ENCODE measurements around the gene CRIM1. TPM values are rescaled to one million over a fixed set of nuclear protein-coding genes. Genes with fewer than 3 reads are reported as not detected.

The CRIM1 gene
- total RNA-seq, 4 donors from 2014 or later = 73.7 to 134 (median 80.7) TPM

DNA sequence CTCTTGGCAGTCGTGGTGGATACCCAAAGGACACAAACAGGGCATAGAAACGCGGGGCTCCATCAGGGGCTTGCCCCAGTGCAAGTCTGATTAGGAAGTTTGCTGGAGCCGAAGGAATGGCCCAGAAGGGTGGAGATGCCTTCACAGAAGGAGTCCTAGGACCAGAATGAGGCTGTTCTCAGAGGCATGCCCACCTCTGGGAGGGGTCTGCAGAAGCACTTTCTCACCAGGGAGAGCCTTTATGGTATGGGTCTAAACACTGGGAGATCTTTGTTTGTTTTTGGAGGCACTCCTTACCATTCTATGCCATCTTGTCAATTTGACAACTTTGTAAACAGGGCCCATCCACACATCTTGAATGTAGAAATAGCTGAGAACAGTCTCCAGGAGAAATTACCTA is 75.0 kb downstream of the CRIM1 start:
- no peak overlapping the region for H3K4me3 ChIP-seq
- H3K27ac ChIP-seq = peak overlapping the region; percentile 1 to 40 (median 19)
- H3K36me3 ChIP-seq = no peaks in the 10 kb centered on the region
- intact Hi-C loops (cut with DNase I; ENCODE audit: low total_unique reads) = no loop called here
- in situ Hi-C loops (cut with MboI; ENCODE audit: low pct_ligation_motif_present in 1 of 4, low pct_unique_long_range_greater_than_20kb in 1 of 4, low sequenced_read_pairs in 3 of 4) = no loop called here
- H3K4me1 ChIP-seq = peaks cover 0 to 21% (median 17%) of the 10 kb centered on the region in 4 donors
- WGBS, 2 donors (ENCODE audit: low coverage in 1 of 2) = 64% methylated on average over 4 of the region's 4 CpGs; no CpG with 5 or more reads in 1 of the 2 donors
- no peaks in the 10 kb centered on the region for H3K9me3 ChIP-seq
- DNase-seq = no peak
- H3K27me3 ChIP-seq = no peaks in the 10 kb centered on the region
- TF ChIP-seq POLR2A (IDR thresholded peaks at IDR 0.05) (no peak), POLR2AphosphoS5 (IDR thresholded peaks at IDR 0.05) (no peak), EP300 (IDR thresholded peaks at IDR 0.05; ENCODE audit: low read depth) (no peak)
- TF ChIP-seq, protein P1, sequence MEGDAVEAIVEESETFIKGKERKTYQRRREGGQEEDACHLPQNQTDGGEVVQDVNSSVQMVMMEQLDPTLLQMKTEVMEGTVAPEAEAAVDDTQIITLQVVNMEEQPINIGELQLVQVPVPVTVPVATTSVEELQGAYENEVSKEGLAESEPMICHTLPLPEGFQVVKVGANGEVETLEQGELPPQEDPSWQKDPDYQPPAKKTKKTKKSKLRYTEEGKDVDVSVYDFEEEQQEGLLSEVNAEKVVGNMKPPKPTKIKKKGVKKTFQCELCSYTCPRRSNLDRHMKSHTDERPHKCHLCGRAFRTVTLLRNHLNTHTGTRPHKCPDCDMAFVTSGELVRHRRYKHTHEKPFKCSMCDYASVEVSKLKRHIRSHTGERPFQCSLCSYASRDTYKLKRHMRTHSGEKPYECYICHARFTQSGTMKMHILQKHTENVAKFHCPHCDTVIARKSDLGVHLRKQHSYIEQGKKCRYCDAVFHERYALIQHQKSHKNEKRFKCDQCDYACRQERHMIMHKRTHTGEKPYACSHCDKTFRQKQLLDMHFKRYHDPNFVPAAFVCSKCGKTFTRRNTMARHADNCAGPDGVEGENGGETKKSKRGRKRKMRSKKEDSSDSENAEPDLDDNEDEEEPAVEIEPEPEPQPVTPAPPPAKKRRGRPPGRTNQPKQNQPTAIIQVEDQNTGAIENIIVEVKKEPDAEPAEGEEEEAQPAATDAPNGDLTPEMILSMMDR (IDR thresholded peaks at IDR 0.05) = no peak

DNA sequence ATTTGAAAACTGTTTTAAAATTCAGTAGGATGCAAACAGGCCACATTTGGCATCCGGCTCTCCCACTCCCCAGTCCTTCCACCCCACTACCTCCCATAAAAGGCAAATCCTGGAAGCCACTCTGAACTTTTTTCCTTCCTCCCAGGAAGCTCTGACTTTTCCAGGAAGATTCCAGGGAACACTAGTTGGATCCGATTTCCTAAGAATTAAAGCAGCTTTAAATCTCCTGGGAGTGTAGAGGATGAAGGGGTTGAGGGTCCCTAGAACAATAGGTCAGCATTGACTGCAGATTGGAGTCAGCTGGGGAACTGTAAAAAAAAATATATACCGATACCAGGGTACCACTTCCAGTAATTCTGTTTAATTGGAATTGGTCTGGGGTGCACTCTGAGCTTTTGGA is 76.9 kb downstream of the CRIM1 start:
- in situ Hi-C loops (cut with MboI; ENCODE audit: low pct_ligation_motif_present in 1 of 4, low pct_unique_long_range_greater_than_20kb in 1 of 4, low sequenced_read_pairs in 3 of 4) = no loop called here
- intact Hi-C loops (cut with DNase I; ENCODE audit: low total_unique reads) = no loop called here
- no peak for DNase-seq
- Histone ChIP-seq H3K36me3 (no peaks in the 10 kb centered on the region), H3K27me3 (no peaks in the 10 kb centered on the region), H3K9me3 (no peaks in the 10 kb centered on the region), H3K27ac (peak overlapping the region; percentile 51 to 65 (median 56)), H3K4me3 (no peak overlapping the region), H3K4me1 (peaks cover 0 to 21% (median 17%) of the 10 kb centered on the region in 4 donors)
- WGBS, 2 donors (ENCODE audit: low coverage in 1 of 2) = 75 to 96% methylated on average over 3 of the region's 3 CpGs
- TF ChIP-seq EP300 (IDR thresholded peaks at IDR 0.05; ENCODE audit: low read depth) = no peak
- TF ChIP-seq, protein P1 (IDR thresholded peaks at IDR 0.05) = no peak
- no peak for TF ChIP-seq POLR2A (IDR thresholded peaks at IDR 0.05)
- no peak for TF ChIP-seq POLR2AphosphoS5 (IDR thresholded peaks at IDR 0.05)

DNA sequence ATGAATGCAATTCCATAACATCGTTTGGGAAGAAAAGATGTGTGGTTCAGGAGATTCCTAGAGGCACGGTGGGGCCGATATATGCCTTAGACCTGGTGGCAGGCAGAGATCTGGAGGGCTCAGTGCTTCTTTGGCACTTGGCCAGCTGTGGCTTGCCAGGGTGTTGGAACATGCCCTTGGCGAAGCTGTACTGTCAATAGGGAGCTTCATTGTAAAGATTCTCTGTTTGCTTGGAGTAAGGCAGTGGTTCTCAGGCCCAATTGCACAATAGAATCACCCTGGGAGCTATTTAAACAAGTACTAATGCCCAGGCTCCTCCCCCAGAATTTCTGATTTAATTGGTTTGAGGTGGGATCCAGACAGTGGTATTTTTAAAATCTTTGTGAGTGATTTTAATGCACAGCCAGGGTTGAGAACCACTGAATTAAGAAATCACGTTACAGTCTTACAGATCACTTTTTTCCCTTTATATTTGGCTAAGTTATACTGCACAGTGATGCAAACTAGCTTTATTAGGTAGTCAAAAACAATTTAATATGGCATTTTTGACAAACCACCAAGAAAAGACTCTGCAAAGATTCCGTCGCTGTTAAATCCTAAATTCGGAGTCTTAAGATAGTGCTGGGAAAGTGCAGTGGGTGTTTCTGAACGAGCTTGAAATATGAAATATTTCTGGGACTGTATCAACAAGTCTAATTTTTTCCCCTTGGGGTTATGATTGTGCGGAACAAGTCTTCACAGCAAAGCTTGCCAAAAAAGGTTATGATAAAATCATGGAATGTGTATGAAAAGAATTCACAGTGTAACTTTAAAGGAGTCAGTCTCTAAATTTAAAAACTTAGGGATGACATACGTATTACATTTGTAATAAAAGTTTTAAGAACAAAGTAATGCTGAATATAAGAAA is 78.0 kb downstream of the CRIM1 start:
- DNase-seq = peak; percentile 25
- Histone ChIP-seq H3K4me3 (no peak overlapping the region), H3K9me3 (no peaks in the 10 kb centered on the region), H3K4me1 (peaks cover 0 to 21% (median 17%) of the 10 kb centered on the region in 4 donors), H3K27me3 (no peaks in the 10 kb centered on the region), H3K36me3 (no peaks in the 10 kb centered on the region), H3K27ac (peak overlapping the region; percentile 51 to 65 (median 56))
- 62 to 69% methylated on average over 7 to 11 of the region's 11 CpGs for WGBS, 2 donors (ENCODE audit: low coverage in 1 of 2)
- in situ Hi-C loops (cut with MboI; ENCODE audit: low pct_ligation_motif_present in 1 of 4, low pct_unique_long_range_greater_than_20kb in 1 of 4, low sequenced_read_pairs in 3 of 4) = no loop called here
- intact Hi-C loops (cut with DNase I; ENCODE audit: low total_unique reads) = no loop called here
- TF ChIP-seq POLR2A (IDR thresholded peaks at IDR 0.05) (no peak), EP300 (IDR thresholded peaks at IDR 0.05; ENCODE audit: low read depth) (no peak), POLR2AphosphoS5 (IDR thresholded peaks at IDR 0.05) (no peak)
- TF ChIP-seq, protein P1 (IDR thresholded peaks at IDR 0.05) = no peak

DNA sequence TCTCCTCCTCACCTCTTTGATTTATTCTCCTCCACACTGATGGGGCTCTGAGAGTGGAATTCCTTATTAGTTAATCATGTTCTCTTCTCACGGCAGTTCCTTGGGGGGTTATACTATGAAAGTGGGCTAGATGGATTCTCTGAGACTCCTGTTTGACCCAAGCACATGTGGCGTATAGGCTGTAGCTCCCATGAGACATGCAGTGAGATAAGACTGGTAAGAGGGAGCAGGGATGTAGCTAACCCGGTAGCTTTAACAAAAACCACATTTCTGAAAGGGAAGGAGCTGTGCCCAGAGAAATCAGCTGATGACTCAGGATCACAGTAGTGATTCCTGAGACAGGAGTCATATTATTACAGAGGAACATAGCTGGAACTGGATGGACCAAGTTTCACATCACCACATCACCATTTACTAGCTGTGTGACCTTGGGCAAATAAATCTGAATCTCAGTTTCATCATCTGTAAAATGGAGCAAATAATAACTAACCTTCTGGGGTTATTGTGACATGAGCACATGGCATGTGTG is 82.9 kb downstream of the CRIM1 start:
- in situ Hi-C loops (cut with MboI; ENCODE audit: low pct_ligation_motif_present in 1 of 4, low pct_unique_long_range_greater_than_20kb in 1 of 4, low sequenced_read_pairs in 3 of 4) (no loop called here), intact Hi-C loops (cut with DNase I; ENCODE audit: low total_unique reads) (no loop called here)
- Histone ChIP-seq H3K4me1 (peaks cover 0 to 18% (median 13%) of the 10 kb centered on the region in 4 donors), H3K4me3 (no peak overlapping the region), H3K36me3 (peaks cover 0 to 5% (median 2%) of the 10 kb centered on the region in 4 donors), H3K27me3 (no peaks in the 10 kb centered on the region), H3K9me3 (no peaks in the 10 kb centered on the region), H3K27ac (peak overlapping the region in 3 of 4 donors; percentile 21 to 65 (median 36))
- 66% methylated on average over 3 of the region's 3 CpGs; no CpG with 5 or more reads in 1 of the 2 donors for WGBS, 2 donors (ENCODE audit: low coverage in 1 of 2)
- TF ChIP-seq POLR2A (IDR thresholded peaks at IDR 0.05) (no peak), POLR2AphosphoS5 (IDR thresholded peaks at IDR 0.05) (peak in 1 of 3 donors; percentile 13)
- DNase-seq = no peak
